Testis (tissue), 3 donors: ENCODE measurements around the gene MACF1. TPM values are rescaled to one million over a fixed set of nuclear protein-coding genes. Genes with fewer than 3 reads are reported as not detected.

ENCODE experiments used
- DNase-seq: peaks from one replicate; pipeline ENCODE4 v3.0.0-alpha.2; 2019
- H3K27ac ChIP-seq, 2 donors: fragments of 200-600 bp; sonication (generic); one replicate each; pipeline ENCODE4 v1.5.1; 2019
- H3K27me3 ChIP-seq: fragments of 200-600 bp; sonication (generic); one replicate; pipeline ENCODE4 v1.5.1; 2019
- H3K36me3 ChIP-seq: fragments of 200-600 bp; sonication (generic); one replicate; pipeline ENCODE4 v1.5.1; 2017; ENCODE audit warnings: low read depth; ENCODE audit errors: missing control alignments
- H3K4me1 ChIP-seq: fragments of 200-600 bp; sonication (generic); one replicate; pipeline ENCODE4 v1.5.1; 2019
- H3K4me3 ChIP-seq, 2 donors: fragments of 200-600 bp; sonication (generic); one replicate each; pipeline ENCODE4 v1.5.1; 2017 to 2019
- H3K9me3 ChIP-seq: fragments of 200-600 bp; sonication (generic); one replicate; pipeline ENCODE4 v1.5.1; 2017
- POLR2A ChIP-seq: fragments of 450-650 bp; IDR thresholded peaks from one replicate; pipeline ENCODE4 v1.6.1; 2017; ENCODE audit warnings: antibody characterized with exemption, mild to moderate bottlenecking, moderate library complexity
- WGBS, 2 donors: methylation state at CpG; one replicate each; pipeline ENCODE4 v1.1.5; 2018; 5-methylcytosine and 5-hydroxymethylcytosine counted together
- intact Hi-C: fragments of 100-400 bp; cut with DNase I; formaldehyde crosslinking; loops from one replicate; pipeline ENCODE4 v1.15.1; 2023; ENCODE audit warnings: low total_unique reads
- polyA plus RNA-seq: library from polyadenylated mRNA; stranded (reverse); fragments of 350-450 nt; fragmentation: Illumina TruSeq; extraction: RNeasy Lipid Tissue Mini Kit (QIAGEN cat#74804); gene quantifications from one replicate; pipeline ENCODE4 v1.2.3, GENCODE V29; 2014; ENCODE audit warnings: low read depth, low replicate concordance; ENCODE audit not compliant: insufficient read depth
- total RNA-seq, 2 donors: library from RNA; depleted of rRNA; stranded (reverse); fragments of >200 nt; gene quantifications; one replicate each; pipeline ENCODE4 v1.2.3, GENCODE V29; 2016
- TF ChIP-seq, protein P1 (sequence below), 3 experiments: fragments of 450-650 bp in 2 of 3; fragments of 200-600 bp in 1 of 3; sonication (generic) in 1 of 3; IDR thresholded peaks; one replicate each; pipeline ENCODE4 v1.5.1; 2016 to 2019; ENCODE audit warnings: antibody characterized with exemption in 3 of 3, mild to moderate bottlenecking in 2 of 3, moderate library complexity in 1 of 3

Gene MACF1
- total and polyA plus RNA-seq, 3 donors from 2014 or later, result 136 to 494 (median 422) TPM

DNA sequence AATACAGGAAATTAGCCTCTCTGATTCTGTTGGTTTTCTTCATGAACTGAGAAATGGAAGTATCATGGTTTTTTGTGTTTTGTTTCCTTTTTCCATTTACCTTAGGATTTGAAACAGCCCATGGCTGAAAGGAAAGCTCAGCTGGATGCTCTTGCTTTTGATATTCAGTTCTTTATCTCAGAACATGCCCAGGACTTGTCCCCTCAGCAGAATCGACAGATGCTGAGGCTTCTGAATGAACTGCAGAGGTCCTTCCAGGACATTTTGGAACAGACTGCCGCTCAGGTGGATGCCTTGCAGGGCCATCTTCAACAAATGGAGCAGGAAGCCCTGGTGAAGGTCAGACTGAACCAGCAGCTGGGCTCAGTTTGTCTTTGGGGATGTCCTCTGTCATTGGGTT is 142.4 kb downstream of the MACF1 start:
- TF ChIP-seq, protein P1, sequence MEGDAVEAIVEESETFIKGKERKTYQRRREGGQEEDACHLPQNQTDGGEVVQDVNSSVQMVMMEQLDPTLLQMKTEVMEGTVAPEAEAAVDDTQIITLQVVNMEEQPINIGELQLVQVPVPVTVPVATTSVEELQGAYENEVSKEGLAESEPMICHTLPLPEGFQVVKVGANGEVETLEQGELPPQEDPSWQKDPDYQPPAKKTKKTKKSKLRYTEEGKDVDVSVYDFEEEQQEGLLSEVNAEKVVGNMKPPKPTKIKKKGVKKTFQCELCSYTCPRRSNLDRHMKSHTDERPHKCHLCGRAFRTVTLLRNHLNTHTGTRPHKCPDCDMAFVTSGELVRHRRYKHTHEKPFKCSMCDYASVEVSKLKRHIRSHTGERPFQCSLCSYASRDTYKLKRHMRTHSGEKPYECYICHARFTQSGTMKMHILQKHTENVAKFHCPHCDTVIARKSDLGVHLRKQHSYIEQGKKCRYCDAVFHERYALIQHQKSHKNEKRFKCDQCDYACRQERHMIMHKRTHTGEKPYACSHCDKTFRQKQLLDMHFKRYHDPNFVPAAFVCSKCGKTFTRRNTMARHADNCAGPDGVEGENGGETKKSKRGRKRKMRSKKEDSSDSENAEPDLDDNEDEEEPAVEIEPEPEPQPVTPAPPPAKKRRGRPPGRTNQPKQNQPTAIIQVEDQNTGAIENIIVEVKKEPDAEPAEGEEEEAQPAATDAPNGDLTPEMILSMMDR (IDR thresholded peaks at IDR 0.05), result no peak
- no peaks in the 10 kb centered on the region for H3K36me3 ChIP-seq
- no peaks in the 10 kb centered on the region for H3K9me3 ChIP-seq
- no peak overlapping the region for H3K4me3 ChIP-seq
- H3K27me3 ChIP-seq, result no peaks in the 10 kb centered on the region
- no peak overlapping the region for H3K27ac ChIP-seq
- 31 to 32% methylated on average over 2 of the region's 2 CpGs for WGBS, 2 donors
- intact Hi-C loops, result no loop called here
- no peak for DNase-seq
- no peaks in the 10 kb centered on the region for H3K4me1 ChIP-seq

DNA sequence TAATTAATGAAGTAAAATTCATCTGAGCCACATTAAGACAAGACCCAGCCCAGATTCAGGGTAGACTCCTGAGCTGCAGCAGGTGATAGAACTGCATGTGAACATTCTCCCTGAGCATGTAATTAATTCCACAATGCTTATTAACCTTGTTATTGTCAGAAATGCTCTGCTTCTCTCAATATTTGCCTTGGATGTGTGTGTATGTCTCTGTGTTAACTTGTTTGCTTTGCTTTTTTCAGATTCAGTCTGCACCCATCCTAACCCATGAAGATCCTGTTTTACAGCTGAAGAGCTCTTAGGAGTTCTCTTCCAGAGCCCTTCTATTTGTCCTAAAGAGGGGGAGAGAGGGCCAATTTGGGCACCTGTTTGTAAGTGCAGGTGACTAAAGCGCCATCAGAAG is 143.8 kb downstream of the MACF1 start:
- no peak overlapping the region for H3K27ac ChIP-seq
- no peak overlapping the region for H3K4me3 ChIP-seq
- no peaks in the 10 kb centered on the region for H3K27me3 ChIP-seq
- H3K4me1 ChIP-seq, result no peaks in the 10 kb centered on the region
- no peak for DNase-seq
- no peaks in the 10 kb centered on the region for H3K9me3 ChIP-seq
- no peak for TF ChIP-seq POLR2A
- TF ChIP-seq, protein P1 (IDR thresholded peaks at IDR 0.05), result no peak
- WGBS, 2 donors, result 100% methylated on average over 1 of the region's 1 CpG
- intact Hi-C loops, result no loop called here
- no peaks in the 10 kb centered on the region for H3K36me3 ChIP-seq

GRCh38 chr1:39352881-39353280 is 148.4 kb downstream of the MACF1 start:
- Histone ChIP-seq H3K27ac (no peak overlapping the region), H3K9me3 (no peaks in the 10 kb centered on the region), H3K4me1 (no peaks in the 10 kb centered on the region), H3K4me3 (no peak overlapping the region), H3K36me3 (no peaks in the 10 kb centered on the region), H3K27me3 (no peaks in the 10 kb centered on the region)
- WGBS, 2 donors, result 89 to 94% methylated on average over 3 of the region's 3 CpGs
- intact Hi-C loops, result no loop called here
- no peak for TF ChIP-seq POLR2A
- TF ChIP-seq, protein P1 (IDR thresholded peaks at IDR 0.05), result no peak
- no peak for DNase-seq

DNA sequence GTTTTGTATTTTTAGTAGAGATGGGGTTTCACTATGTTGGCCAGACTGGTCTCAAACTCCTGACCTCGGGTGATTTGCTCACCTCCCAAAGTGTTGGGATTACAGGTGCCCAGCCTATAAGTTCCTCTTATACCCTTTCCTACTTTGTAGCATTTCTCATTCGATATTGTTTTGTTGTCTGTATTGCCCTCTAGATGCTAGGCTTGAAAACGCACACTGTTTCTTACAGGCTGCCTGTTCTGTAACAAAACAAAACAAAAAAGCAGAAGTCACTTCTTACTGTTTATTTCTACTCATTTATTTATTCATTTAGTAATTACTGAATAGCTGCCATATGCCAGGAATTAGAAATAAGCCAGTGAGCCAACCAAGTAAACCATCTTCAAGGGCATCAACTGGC is 150.1 kb downstream of the MACF1 start:
- intact Hi-C loops, result no loop called here
- Histone ChIP-seq H3K36me3 (no peaks in the 10 kb centered on the region), H3K4me3 (no peak overlapping the region), H3K27me3 (no peaks in the 10 kb centered on the region), H3K27ac (no peak overlapping the region), H3K9me3 (no peaks in the 10 kb centered on the region), H3K4me1 (no peaks in the 10 kb centered on the region)
- no peak for DNase-seq
- TF ChIP-seq, protein P1 (IDR thresholded peaks at IDR 0.05), result no peak
- no peak for TF ChIP-seq POLR2A
- WGBS, 2 donors, result 51 to 58% methylated on average over 3 of the region's 3 CpGs

- Histone ChIP-seq H3K36me3 (no peaks in the 10 kb centered on the region), H3K9me3 (no peaks in the 10 kb centered on the region), H3K4me3 (no peak overlapping the region), H3K27ac (no peak overlapping the region), H3K27me3 (no peaks in the 10 kb centered on the region), H3K4me1 (no peaks in the 10 kb centered on the region)
- TF ChIP-seq, protein P1 (IDR thresholded peaks at IDR 0.05), result no peak
- no peak for TF ChIP-seq POLR2A
- intact Hi-C loops, result no loop called here
- 43 to 48% methylated on average over 2 of the region's 2 CpGs for WGBS, 2 donors
- DNase-seq, result no peak
Measured at GRCh38 chr1:39358491-39358890, 154.0 kb downstream of the MACF1 start.
